ENCODE results near the gene CHST3.
"Not testable (repeated sequence)": the region's sequence is repeated elsewhere in the genome, so short reads cannot be mapped to it uniquely, and the experiment has no call there.

The CHST3 gene

DNA sequence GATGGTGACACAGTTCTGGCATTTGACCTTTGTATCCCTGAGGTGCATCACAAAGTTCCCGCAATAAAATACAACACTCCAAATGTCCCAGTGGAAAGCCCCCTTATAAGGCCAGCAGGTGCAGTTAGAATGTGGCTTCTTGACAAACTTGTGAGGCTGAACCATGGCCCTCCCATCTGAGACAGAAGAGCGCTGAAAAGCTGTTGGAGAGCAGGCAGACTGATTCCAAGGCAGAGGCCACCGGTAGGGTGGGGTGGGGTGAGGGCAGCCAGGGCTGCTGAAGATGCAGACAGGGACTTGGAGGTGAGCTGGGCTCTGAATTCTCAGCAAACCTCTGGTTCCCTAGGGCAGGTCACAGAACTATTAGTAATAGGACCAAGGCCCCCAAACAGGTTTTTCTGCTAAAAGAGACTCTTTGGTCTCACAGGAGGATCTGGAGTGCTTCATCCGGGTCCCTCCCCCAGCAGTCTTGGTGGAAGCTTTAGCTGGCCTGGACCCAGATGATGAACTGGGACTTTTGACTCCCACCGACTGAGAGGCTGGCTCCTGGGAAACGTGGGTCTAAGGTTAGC lies 15.6 kb upstream of the CHST3 start:
- no peak for DNase-seq (ENCODE audit: low read depth)

DNA sequence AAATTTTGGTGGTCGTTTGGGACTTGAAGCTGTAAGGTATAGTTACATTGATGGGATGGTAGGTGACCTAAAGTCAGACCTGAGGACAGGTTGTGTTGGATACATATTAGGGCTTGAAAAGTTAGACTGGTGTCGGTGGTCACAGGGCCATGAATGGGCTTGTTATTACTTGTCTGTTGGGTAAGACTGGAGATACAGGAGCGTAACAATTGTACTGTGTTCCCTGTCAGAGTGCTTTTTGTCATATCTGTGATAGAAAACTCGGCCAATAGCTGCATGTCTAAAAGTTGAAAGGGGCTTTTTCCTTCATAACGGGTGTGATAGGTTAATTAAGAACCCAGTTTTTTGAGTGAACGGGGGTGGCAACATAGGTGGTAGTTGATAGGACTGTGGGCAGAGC lies 13.5 kb upstream of the CHST3 start:
- no peak for DNase-seq (ENCODE audit: low read depth)

DNA sequence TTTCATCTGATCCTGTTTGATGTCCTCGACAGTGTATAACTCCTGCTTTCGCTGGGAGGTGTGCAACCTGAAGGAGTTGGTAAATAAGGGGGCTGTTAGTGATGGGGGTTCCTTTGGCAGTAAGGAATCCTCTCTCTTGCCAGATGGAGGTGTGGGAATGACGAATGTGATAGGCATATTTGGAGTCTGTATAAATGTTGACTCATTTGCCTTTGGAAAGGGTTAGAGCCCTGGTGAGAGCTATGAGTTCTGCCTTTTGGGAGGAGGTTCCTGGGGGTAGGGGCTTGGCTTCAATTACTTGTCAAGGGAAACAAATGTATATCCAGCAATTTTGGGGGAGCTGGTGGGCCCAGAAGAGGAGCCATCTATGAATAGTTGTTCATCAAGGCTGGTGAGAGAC lies 11.4 kb upstream of the CHST3 start:
- DNase-seq (ENCODE audit: low read depth), result no peak

DNA sequence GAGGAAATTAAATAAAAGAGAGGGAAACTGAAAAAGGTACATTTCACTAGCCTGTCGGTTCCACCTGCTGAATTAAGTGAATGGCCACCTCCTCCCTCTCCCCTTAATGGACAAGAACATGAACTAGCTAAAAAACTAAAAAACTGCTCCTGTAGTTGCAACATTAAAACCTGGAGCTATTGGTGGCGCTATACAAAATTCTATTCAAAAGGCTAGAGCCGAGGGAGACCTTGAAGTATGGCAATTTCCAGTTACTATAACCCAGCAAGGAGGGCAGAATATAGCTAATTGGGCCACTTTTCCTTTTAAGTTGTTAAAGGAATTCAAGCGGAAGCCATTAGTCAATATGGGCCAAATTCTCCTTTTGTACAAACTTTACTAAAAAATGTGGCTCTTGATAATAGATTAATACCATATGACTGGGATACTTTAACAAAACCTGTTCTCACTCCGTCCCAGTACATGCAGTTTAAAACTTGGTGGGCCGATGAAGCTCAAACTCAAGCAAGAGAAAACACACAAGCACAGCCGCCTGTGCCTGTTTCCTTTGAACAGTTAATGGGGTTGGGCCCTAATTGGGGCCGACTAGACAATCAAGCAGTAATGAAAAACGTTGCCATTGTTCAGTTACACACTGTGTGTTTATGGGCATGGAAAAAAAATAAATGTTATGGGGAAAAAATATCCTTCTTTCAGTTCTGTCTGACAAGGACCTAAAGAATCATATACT lies 6.5 kb upstream of the CHST3 start:
- no peak for DNase-seq (ENCODE audit: low read depth)

DNA sequence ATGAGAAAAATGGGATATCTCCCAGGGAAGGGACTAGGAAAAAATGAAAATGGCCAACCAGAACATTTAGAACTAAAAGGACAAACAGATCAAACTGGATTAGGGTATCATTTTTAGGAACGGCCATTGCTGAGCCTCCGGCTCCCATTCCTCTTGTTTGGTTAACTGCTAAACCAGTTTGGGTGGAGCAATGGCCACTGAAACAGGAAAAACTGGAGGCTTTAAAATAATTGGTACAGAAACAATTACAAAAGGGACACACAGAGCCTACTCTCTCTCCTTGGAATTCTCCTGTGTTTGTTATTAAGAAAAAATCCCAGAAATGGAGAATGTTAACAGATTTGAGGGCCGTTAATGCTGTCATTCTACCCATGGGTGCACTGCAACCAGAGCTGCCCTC lies 4.7 kb upstream of the CHST3 start:
- no peak for DNase-seq (ENCODE audit: low read depth)

DNA sequence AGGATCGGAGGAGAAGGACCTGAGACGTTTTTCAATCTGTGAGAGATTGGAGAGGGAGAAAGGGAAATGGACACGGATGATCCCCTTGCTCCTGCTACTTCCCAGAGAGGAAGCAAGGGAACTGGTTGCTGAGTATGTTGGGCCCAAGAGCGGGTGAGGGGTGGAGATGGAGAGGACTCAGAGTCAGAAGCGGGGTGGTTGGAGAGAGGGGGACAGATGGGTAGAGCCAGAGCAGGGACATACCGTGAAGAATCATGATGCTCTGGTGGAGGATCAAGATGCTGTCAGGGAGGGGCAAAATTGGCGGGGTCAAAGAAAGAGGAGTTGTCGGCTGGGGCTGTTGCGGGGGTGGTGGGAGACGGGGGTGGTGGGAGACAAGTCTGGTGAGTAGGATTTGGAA lies 2.4 kb upstream of the CHST3 start:
- no peak for DNase-seq (ENCODE audit: low read depth)

DNA sequence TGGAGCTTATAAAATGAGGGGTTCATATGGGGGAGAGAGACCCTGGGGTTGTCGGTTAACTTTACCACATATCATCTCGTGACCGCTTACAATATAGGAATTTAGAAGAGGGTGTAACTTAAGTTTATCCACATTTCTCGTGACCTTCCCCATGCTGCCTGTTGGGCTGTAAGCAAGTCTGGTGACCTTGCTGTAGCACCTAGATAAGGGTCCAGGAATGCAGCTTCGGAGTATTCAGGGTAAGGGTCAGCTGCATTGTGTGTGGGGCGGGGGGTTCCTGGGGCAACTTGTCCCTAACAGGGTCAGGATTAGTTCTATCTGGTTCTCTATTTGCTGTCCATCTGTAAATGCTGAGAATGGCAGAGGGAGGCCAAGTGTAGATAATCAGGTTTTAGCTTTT lies 1.3 kb upstream of the CHST3 start:
- no peak for DNase-seq (ENCODE audit: low read depth)

DNA sequence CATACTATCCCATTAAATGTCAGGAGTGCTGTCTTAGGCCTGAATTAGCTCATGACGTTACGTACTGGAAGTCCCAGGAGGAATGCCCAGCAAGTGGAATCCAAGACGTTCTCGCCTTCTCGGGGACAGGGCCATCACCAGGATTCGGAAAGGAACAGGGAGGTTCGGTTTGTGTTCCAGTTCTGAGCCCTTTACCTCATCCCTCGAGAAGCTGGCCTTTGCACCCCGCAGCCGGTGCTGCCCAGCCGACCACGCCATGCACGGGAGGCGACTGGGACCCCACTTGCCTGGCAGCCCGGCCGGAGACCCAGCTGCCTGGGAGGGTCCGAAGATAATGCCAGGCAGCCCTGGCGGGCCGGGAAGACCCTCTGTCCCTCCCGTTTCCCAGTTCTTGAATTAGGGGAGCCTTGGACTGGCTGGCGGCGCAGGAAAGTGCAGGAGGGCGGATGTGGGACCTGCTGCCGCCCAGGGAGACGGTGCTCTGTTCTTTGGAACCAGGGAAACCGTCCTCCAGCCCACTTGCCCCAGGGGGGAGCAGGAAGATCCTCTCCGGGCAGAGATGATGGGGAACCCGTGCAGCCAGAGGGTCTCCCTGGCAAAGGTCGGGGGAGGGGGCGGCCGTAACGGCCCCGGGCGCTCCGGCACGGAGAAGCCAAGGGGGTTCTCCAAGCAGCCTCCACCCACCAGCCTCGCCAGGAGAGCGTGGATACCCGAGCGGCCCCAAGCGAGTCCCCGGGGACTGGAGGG lies 671 bp upstream of the CHST3 start:
- DNase-seq (ENCODE audit: low read depth), result no peak

DNA sequence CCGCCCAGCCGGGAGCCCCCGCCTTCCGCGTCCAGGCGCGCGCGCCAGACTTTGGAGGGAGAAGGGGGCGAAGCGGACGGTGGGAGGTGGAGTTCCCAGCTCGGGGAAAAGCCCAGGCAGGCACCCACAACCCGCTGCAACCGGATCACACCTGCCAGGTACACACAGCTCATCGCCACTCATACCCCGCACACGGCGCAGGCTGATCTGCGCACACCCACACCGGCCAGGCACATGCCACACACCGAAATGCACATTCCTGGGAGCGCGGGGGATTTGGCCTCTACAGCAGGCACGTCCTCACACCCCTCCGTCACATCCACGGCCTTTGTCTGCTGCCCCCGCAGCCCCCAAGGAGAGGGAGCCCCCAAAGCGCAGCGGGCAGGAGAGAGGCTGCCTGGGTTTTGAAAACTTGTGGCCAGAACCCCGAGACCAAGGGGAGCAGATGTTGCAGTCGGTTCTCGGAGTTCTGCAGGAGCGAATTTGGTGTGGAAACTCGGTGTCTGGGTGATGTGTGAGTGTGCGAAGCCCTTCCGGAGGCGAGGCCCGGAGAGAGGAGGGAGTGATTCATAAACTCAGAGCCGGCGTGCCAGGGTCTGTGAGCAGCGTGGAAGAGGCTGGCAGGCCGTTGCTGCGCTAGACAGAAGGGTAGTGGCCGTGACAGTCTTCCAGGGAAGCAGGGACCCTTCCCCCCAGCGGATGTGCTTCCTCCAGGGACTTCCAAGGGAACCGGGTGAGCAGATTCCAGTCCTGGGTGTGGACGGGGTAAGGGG lies 734 bp downstream of the CHST3 start:
- no peak for DNase-seq (ENCODE audit: low read depth)

DNA sequence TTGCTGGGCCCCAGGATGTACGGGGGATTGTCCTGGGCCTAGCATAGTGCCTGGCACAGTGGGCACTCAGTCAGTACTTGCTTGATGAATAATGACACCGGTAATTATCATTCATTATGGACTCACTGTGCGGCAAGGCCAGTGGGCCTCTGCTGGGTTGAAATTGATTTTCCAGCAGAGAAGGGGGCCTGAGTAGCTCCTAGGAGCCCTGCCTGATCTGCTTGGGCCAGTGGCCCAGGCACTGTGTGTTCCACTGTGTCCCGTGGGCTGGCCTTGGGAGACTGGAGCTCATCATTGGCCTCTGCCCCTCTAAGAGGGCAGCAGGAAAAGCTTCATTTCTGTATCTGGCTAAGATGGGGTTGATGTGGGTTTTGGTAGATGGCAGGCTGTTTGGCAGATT lies 1.4 kb downstream of the CHST3 start:
- no peak for DNase-seq (ENCODE audit: low read depth)

DNA sequence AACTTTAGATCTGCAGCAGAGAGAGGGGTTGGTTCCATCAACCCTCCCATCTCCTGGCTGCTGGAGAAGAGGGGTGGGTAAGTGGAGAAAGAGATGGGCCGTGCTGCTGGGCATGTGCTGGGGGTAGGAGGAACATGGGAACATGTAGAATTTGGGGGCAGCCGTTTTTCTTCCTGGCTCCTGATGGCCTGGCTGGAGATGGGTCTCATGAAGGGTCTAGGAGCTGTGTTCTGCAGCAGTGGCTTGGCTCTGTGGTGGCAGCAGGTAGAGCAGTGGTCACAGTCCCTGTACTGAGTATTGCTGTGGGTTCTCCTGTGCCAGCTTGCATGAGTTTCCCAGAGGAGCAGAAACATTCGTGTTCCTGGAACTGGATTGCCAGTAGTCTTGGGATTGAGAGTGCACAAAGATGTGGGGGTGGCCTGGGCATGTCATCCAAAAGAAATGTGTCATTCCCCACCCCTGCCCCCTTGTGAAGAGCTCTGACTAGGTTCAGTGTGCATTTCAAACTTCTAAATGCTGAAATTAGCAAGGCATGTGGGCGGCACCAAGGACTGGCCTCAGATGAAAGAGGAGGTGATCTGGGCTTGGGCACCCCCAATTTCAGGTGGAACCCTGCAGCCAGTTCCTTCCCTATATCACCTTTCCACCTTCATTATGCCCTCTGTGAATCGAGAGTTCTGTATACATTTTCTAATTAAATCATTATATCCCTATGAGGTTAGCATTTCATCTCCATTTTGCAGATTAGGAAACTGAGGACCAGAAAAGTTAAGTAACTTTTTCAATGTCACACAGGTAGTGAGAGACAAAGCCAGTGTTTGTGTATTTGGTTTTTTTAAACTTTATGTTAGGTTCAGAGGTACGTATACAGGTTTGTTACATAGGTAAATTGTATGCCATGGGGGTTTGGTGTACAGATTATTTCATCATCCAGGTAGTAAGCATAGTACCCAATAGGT lies 2.1 kb downstream of the CHST3 start:
- no peak for DNase-seq (ENCODE audit: low read depth)

DNA sequence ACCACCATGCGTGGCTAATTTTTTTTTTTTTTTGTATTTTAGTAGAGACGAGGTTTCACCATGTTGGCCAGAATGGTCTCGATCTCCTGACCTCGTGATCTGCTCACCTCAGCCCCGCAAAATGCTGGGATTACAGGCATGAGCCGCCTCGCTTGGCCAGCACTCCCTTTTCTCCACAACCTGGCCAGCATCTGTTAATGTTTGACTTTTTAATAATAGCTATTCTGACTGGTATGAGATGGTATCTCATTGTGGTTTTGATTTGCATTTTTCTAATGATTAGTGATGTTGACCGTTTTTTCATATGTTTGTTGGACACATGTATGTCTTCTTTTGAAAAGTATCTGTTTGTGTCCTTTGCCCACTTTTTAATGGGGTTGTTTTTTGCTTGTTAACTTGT lies 3.8 kb downstream of the CHST3 start:
- not testable (repeated sequence) for DNase-seq (ENCODE audit: low read depth)

DNA sequence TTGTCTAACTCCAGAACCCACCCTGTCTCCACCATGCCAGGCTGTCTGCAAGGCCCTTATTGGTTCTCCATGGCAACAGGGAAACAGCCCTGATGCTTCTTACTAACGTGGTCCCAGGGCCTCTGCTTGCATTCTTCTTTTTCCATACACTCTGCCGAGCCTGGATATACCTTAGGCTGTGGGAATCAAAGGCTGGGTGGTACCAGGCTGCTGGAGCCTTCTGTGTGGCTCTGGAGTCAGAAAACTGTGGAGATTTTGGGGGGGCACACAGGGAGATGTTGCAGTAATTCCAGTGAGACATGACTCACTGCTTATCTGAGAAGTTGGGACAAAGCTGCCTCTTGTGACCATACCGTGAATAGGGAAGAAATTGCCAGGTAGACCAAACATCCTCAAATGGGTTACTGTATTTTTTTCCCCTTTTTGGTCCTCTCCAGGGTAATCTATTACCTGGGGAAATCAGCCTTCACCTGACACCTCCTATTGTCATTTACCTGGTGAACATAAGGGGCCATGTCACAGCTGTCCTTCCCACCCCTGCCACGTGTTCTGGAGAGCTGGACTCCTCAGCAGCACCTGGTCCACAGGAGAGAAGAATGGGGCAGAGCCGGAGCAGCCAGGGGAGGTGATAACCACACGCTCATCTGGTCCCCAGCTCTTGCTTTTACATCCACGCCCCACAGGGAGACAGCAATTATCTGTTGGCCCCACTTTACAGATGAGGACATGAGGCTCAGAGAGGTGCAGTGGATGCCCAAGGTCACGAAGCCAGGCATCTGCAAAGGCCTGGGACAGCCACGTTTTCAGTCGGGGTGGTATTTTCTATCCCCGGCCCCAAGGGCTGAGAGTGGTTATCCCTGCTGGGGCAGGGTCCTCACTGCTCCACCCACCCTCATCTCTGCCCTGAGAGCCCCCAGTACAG lies 4.6 kb downstream of the CHST3 start:
- no peak for DNase-seq (ENCODE audit: low read depth)

DNA sequence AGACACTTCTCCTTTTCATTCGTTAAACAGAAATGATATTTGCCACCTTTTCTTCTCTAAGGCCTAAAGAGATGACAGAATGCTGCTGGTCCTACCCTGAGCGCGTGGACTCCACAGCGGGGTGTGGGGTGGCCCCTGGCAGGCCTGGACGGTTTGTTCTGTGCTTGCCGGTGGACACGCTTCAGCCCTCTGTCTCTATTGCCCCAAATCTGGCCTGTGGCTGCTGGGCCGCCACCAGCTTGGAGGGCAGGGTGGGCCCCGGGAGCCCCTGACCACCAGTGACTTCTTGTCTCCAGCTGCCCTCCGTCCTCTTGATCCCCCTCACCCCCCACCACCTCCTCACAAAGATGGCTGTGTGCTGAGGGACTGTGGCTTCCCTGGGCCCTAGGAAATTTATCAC lies 5.7 kb downstream of the CHST3 start:
- DNase-seq (ENCODE audit: low read depth), result no peak

DNA sequence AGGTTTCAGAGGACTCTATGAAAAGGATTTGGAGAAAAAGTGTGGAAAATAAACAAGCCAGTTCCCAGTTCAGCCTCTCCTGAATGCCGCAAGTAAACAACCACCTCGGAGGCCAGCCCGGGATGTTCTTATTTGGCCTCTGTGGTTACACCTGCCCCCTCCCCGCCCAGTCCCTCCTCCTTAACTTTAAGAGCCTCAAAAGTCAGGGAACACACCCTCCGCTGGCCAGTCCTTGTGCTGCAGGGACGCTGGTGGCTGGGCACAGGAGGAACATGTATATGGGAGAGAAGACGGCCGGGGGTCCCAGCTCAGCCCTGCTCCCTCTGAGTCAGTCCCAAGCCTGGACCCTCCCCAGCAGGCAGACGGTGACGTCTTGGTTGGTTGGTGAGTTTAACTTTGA lies 6.1 kb downstream of the CHST3 start:
- no peak for DNase-seq (ENCODE audit: low read depth)

DNA sequence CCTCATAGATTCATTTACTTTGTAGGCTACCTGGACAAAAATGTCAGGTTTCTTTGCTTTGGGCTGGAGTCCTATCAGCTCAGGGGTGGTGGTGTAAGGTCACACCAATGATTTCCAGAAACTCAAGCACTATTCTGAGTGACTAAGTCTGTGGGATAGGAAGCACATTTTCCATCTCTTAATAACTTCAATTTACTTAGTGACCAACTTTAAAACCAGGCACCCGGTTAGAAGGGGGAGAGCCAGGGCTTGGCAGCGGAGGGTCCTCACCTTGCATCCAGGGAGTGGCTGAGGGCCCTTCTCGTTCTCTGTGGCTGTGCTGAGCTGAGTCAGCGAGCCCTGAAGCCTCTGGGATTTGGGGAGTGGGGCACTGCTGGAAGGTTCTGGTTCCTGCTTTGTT lies 6.7 kb downstream of the CHST3 start:
- DNase-seq (ENCODE audit: low read depth), result no peak

DNA sequence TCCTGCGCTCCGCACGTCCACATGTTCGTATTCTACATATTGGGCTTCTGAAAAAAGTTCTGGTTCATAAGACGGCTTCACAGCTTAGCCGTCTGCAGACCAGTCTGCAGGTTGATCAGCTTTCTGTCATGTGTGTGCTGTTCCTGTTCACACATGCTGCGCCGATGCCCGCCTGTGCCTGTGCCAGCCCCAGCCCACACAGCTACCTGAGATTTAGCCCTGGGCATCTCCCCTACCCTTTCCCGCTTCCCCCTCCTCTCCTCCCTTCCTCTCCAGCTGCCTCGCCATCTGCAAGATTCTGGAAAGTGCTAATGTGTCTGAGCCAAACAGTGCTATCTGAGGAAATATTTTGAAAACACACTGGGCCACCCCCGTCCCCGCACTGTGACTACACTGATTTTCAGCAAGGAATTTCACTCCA lies 7.1 kb downstream of the CHST3 start:
- no peak for DNase-seq (ENCODE audit: low read depth)

DNA sequence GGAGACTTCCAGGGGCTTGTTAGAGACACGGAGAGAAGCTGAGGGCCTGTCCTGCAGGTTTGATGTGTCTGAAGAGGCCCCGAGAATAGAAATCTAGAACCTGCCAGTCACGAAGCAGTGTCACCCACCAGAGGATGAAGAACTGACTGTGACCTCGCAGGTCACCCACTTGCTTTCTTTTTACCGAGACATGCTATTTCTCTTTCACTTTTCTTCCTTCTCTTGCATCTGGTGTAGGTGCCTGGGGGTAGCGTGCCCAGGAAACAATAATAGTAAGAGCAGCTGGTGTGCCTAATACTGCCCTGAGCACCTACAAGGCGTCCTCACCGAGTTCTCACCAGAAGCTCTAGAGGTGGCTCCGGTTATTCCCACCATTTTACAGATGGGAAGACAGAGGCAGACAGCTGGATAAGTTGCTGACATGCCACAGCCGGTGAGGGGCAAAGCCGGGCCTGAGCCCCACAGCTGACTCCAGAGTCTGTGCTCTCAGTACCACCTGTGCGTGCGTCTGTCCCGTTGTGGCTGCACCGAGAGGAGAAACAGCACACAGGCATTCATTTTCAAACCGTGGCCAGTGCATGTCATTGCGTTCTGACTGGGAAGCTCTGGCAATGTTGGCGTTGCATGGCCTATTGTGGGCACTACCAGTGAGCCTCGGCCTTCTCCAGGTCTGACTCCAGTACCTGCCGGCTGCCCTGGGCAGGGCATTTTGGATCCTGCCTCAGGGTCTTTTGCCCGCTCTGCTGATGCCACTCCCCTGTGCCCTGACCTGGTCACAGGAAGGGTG lies 7.8 kb downstream of the CHST3 start:
- no peak for DNase-seq (ENCODE audit: low read depth)
